ENCODE results near the gene TXNIP.

DNA sequence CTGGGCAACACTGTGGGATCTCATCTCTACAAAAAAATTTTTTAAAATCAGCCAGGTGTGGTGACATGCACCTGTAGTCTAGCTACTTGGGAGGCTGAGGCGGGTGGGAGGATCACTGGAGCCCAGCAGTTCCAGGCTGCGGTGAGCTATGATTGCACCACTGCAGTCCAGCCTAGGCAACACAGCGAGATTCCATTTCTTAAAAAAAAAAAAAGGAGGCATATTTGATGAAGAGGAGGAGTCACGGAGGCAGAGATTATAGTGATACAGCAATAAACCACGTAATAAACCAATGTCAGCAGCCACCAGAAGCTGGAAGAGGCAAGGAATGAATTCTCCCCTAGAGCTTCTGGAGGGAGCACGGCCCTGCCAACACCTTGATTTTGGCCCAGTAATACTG is 42.5 kb downstream of the TXNIP start:
- TF ChIP-seq, protein P1, sequence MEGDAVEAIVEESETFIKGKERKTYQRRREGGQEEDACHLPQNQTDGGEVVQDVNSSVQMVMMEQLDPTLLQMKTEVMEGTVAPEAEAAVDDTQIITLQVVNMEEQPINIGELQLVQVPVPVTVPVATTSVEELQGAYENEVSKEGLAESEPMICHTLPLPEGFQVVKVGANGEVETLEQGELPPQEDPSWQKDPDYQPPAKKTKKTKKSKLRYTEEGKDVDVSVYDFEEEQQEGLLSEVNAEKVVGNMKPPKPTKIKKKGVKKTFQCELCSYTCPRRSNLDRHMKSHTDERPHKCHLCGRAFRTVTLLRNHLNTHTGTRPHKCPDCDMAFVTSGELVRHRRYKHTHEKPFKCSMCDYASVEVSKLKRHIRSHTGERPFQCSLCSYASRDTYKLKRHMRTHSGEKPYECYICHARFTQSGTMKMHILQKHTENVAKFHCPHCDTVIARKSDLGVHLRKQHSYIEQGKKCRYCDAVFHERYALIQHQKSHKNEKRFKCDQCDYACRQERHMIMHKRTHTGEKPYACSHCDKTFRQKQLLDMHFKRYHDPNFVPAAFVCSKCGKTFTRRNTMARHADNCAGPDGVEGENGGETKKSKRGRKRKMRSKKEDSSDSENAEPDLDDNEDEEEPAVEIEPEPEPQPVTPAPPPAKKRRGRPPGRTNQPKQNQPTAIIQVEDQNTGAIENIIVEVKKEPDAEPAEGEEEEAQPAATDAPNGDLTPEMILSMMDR (IDR thresholded peaks at IDR 0.05) = no peak
- TF ChIP-seq POLR2AphosphoS5 (IDR thresholded peaks at IDR 0.05) (no peak), EP300 (IDR thresholded peaks at IDR 0.05) (no peak), POLR2A (IDR thresholded peaks at IDR 0.05) (no peak)
